Parathyroid adenoma (tissue), 2 donors: Measurements from ENCODE around the gene CEP85L.

ENCODE experiments used
- H2AFZ ChIP-seq: fragments of 300-600 bp; sonication (generic); one replicate; pipeline ENCODE4 v1.7.0; 2017; ENCODE audit warnings: antibody characterized with exemption, mild to moderate bottlenecking
- H3K27ac ChIP-seq: fragments of 300-600 bp; sonication (generic); one replicate; pipeline ENCODE4 v1.7.0; 2017
- H3K27me3 ChIP-seq: fragments of 300-600 bp; sonication (generic); one replicate; pipeline ENCODE4 v1.7.0; 2017; ENCODE audit warnings: low read length; ENCODE audit not compliant: control insufficient read depth, insufficient read depth
- H3K36me3 ChIP-seq: fragments of 300-600 bp; sonication (generic); one replicate; pipeline ENCODE4 v1.7.0; 2017; ENCODE audit warnings: low read length; ENCODE audit not compliant: control insufficient read depth, insufficient read depth
- H3K4me1 ChIP-seq: fragments of 300-600 bp; sonication (generic); one replicate; pipeline ENCODE4 v1.7.0; 2017; ENCODE audit warnings: control low read depth
- H3K4me2 ChIP-seq: fragments of 300-600 bp; sonication (generic); one replicate; pipeline ENCODE4 v1.7.0; 2017; ENCODE audit warnings: low read length
- H3K4me3 ChIP-seq: fragments of 300-600 bp; sonication (generic); one replicate; pipeline ENCODE4 v1.7.0; 2017; ENCODE audit warnings: low read depth, low read length
- H3K79me2 ChIP-seq: fragments of 300-600 bp; sonication (generic); one replicate; pipeline ENCODE4 v1.7.0; 2017; ENCODE audit warnings: control low read depth
- H3K9ac ChIP-seq: fragments of 300-600 bp; sonication (generic); one replicate; pipeline ENCODE4 v1.7.0; 2017; ENCODE audit warnings: mild to moderate bottlenecking
- H3K9me3 ChIP-seq: fragments of 300-600 bp; sonication (generic); one replicate; pipeline ENCODE4 v1.7.0; 2017; ENCODE audit warnings: low read length; ENCODE audit not compliant: control insufficient read depth
- TF ChIP-seq, protein P1 (sequence below): fragments of 300-600 bp; sonication (generic); IDR thresholded peaks from one replicate; pipeline ENCODE4 v1.7.0; 2017; ENCODE audit warnings: antibody characterized with exemption, mild to moderate bottlenecking
- donor health status: primary hyperparathyroidism.

CEP85L gene

DNA sequence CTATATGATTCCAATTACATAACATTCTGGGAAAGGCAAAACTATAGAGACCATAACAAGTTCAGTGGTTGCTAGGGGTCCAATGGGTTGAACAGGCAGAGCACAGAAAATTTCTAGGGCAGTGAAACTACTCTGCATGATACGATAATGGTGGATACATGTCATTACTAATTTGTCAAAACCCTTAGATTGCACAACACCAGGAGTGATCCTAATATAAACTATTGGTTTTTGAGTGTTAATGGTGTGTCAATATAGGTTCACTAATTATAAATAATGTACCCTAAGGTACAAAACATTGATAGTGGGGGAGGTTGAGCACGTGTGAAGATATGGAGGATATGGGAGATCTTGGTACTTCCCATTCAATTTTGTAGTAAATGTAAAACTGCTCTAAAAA lies 145.7 kb downstream of the CEP85L start:
- no peak overlapping the region for H3K4me2 ChIP-seq
- H3K27ac ChIP-seq, result no peak overlapping the region
- peaks cover 19% of the 10 kb centered on the region for H3K79me2 ChIP-seq

GRCh38 chr6:118504611-118505010 lies 146.8 kb downstream of the CEP85L start:
- no peaks in the 10 kb centered on the region for H3K36me3 ChIP-seq
- H3K27me3 ChIP-seq, result no peaks in the 10 kb centered on the region
- H3K9me3 ChIP-seq, result no peaks in the 10 kb centered on the region
- no peak overlapping the region for H3K27ac ChIP-seq
- H3K4me3 ChIP-seq, result no peak overlapping the region
- no peak overlapping the region for H3K9ac ChIP-seq
- TF ChIP-seq, protein P1, sequence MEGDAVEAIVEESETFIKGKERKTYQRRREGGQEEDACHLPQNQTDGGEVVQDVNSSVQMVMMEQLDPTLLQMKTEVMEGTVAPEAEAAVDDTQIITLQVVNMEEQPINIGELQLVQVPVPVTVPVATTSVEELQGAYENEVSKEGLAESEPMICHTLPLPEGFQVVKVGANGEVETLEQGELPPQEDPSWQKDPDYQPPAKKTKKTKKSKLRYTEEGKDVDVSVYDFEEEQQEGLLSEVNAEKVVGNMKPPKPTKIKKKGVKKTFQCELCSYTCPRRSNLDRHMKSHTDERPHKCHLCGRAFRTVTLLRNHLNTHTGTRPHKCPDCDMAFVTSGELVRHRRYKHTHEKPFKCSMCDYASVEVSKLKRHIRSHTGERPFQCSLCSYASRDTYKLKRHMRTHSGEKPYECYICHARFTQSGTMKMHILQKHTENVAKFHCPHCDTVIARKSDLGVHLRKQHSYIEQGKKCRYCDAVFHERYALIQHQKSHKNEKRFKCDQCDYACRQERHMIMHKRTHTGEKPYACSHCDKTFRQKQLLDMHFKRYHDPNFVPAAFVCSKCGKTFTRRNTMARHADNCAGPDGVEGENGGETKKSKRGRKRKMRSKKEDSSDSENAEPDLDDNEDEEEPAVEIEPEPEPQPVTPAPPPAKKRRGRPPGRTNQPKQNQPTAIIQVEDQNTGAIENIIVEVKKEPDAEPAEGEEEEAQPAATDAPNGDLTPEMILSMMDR, result no peak
- no peaks in the 10 kb centered on the region for H3K4me1 ChIP-seq
- peaks cover 29% of the 10 kb centered on the region for H3K79me2 ChIP-seq
- no peak overlapping the region for H2AFZ ChIP-seq
- no peak overlapping the region for H3K4me2 ChIP-seq

More for the DNA sequence above, 145.7 kb downstream of the CEP85L start:
- Histone ChIP-seq H3K36me3 (no peaks in the 10 kb centered on the region), H3K9me3 (no peaks in the 10 kb centered on the region), H2AFZ (no peak overlapping the region), H3K9ac (no peak overlapping the region), H3K4me1 (no peaks in the 10 kb centered on the region), H3K27me3 (no peaks in the 10 kb centered on the region), H3K4me3 (no peak overlapping the region)
- TF ChIP-seq, protein P1, result no peak

- H2AFZ ChIP-seq, result no peak overlapping the region
- H3K9ac ChIP-seq, result no peak overlapping the region
- H3K9me3 ChIP-seq, result no peaks in the 10 kb centered on the region
- no peak overlapping the region for H3K4me2 ChIP-seq
- H3K4me3 ChIP-seq, result no peak overlapping the region
- H3K27me3 ChIP-seq, result no peaks in the 10 kb centered on the region
- no peaks in the 10 kb centered on the region for H3K4me1 ChIP-seq
- H3K27ac ChIP-seq, result no peak overlapping the region
- H3K79me2 ChIP-seq, result peaks cover 29% of the 10 kb centered on the region
- TF ChIP-seq, protein P1, result no peak
- H3K36me3 ChIP-seq, result no peaks in the 10 kb centered on the region
Observed at GRCh38 chr6:118502169-118502568, 149.2 kb downstream of the CEP85L start.

- Histone ChIP-seq H3K27me3 (no peaks in the 10 kb centered on the region), H3K9me3 (no peaks in the 10 kb centered on the region), H3K4me1 (no peaks in the 10 kb centered on the region), H3K9ac (no peak overlapping the region), H3K4me2 (no peak overlapping the region), H3K27ac (no peak overlapping the region), H3K36me3 (no peaks in the 10 kb centered on the region), H3K79me2 (peaks cover 29% of the 10 kb centered on the region), H2AFZ (no peak overlapping the region), H3K4me3 (no peak overlapping the region)
- TF ChIP-seq, protein P1, result no peak
Observed at GRCh38 chr6:118501765-118502164, 149.6 kb downstream of the CEP85L start.

DNA sequence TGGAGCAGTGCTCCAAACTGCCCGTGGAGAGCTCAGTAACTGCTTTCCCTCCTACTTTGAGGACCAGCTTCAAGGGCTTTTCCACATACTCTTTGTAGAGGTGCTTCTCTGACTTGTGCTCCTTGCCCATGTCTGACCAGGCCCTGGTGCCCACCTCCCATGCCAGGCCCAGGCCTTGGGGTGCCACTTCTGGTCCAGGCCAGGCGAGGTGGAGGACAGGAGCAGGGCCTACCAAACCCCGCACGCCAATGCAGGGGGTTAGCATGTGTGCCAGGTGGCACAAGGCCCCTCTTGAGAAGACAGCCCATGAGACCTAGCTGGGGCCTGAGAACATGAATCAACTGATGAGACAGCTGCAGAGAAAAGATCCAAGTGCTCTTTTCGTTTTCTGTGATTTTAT lies 150.3 kb downstream of the CEP85L start:
- H3K9ac ChIP-seq, result no peak overlapping the region
- no peak overlapping the region for H3K27ac ChIP-seq
- H3K4me1 ChIP-seq, result no peaks in the 10 kb centered on the region
- no peak overlapping the region for H3K4me3 ChIP-seq
- H3K27me3 ChIP-seq, result no peaks in the 10 kb centered on the region
- no peak overlapping the region for H2AFZ ChIP-seq
- no peaks in the 10 kb centered on the region for H3K9me3 ChIP-seq
- H3K79me2 ChIP-seq, result peaks cover 29% of the 10 kb centered on the region
- no peaks in the 10 kb centered on the region for H3K36me3 ChIP-seq
- H3K4me2 ChIP-seq, result no peak overlapping the region
- TF ChIP-seq, protein P1, result no peak
